Measurements from ENCODE around the gene COX4I1. TPM values are rescaled to one million over a fixed set of nuclear protein-coding genes. Genes with fewer than 3 reads are reported as not detected.
A peak's percentile ranks its signal among the peaks of the same experiment; 100 is the strongest.

Gene COX4I1
- total and polyA plus RNA-seq, 10 of the 15 experiments (the other 5 are each of a cell fraction or from before 2014, with no cell fraction given), result 480 to 1,889 (median 872) TPM

DNA sequence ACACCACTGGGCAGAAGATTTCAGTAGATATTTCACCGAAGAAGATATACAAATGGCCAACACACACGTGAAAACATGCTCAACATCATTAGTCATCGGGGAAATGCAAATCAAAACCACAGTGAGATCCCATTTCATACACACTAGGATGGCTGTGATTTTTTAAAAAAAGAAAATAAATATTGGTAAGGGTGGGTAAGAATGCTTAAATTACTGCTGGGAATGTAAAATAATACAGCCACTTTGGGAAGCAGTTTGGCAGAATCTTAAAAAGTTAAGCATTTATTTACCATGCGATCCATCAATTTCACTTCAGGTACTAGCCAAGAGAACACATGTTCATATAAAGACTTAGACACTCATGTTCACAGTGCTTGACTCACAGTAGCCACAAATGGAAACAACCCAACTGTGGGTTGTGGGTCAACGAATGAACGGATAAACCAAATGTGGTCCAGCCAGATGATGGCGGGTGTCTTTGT is 42.1 kb upstream of the COX4I1 start (continued):
- TF ChIP-seq EGR1 (IDR thresholded peaks at IDR 0.05; ENCODE audit: borderline replicate concordance in 1 of 2, low read depth in 2 of 2, low read length in 2 of 2) (no peak), MEF2B (IDR thresholded peaks at IDR 0.05; ENCODE audit: partially characterized antibody, poor library complexity, severe bottlenecking) (peak; percentile 42), SPI1 (IDR thresholded peaks at IDR 0.05; ENCODE audit: borderline replicate concordance, insufficient read depth, low read depth, low read length) (no peak), NFXL1 (IDR thresholded peaks at IDR 0.05; ENCODE audit: borderline replicate concordance) (no peak), FOS (IDR thresholded peaks at IDR 0.05; ENCODE audit: borderline replicate concordance, extremely low read depth, insufficient read length) (no peak), IKZF1 (conservative IDR thresholded peaks at IDR 0.05) (no peak; the same call in 1 of the 2 replicates), LARP7 (IDR thresholded peaks at IDR 0.05) (no peak), SIX5 (IDR thresholded peaks at IDR 0.05; ENCODE audit: low read depth, low read length, severe bottlenecking) (no peak), NR2C2 (IDR thresholded peaks at IDR 0.05; ENCODE audit: borderline replicate concordance, control insufficient read depth, insufficient read length, low read depth) (no peak), KAT2A (conservative IDR thresholded peaks at IDR 0.05; ENCODE audit: control insufficient read depth, low read depth, low read length) (no peak), ATF7 (IDR thresholded peaks at IDR 0.05; ENCODE audit: low read depth) (peak; percentile 64), ZNF217 (IDR thresholded peaks at IDR 0.05) (no peak), SREBF2 (IDR thresholded peaks at IDR 0.05; ENCODE audit: low read length) (no peak), HDGF (IDR thresholded peaks at IDR 0.05) (no peak), BCL11A (IDR thresholded peaks at IDR 0.05; ENCODE audit: low read depth, low read length) (peak; percentile 44; the same call in 1 of the 2 replicates), HCFC1 (IDR thresholded peaks at IDR 0.05; ENCODE audit: low read length) (no peak), RUNX3 (IDR thresholded peaks at IDR 0.05; ENCODE audit: low read length) (peak; percentile 87), FOXM1 (IDR thresholded peaks at IDR 0.05; ENCODE audit: low read depth, low read length) (peak; percentile 43; the same call in 1 of the 2 replicates), HDAC6 (IDR thresholded peaks at IDR 0.05; ENCODE audit: unreplicated experiment) (no peak), SRF (IDR thresholded peaks at IDR 0.05; ENCODE audit: low read depth in 2 of 2, low read length in 2 of 2) (no peak), USF2 (IDR thresholded peaks at IDR 0.05; ENCODE audit: borderline replicate concordance, low read depth, low read length) (no peak)
- TF ChIP-seq, protein P1, sequence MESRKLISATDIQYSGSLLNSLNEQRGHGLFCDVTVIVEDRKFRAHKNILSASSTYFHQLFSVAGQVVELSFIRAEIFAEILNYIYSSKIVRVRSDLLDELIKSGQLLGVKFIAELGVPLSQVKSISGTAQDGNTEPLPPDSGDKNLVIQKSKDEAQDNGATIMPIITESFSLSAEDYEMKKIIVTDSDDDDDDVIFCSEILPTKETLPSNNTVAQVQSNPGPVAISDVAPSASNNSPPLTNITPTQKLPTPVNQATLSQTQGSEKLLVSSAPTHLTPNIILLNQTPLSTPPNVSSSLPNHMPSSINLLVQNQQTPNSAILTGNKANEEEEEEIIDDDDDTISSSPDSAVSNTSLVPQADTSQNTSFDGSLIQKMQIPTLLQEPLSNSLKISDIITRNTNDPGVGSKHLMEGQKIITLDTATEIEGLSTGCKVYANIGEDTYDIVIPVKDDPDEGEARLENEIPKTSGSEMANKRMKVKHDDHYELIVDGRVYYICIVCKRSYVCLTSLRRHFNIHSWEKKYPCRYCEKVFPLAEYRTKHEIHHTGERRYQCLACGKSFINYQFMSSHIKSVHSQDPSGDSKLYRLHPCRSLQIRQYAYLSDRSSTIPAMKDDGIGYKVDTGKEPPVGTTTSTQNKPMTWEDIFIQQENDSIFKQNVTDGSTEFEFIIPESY (IDR thresholded peaks at IDR 0.05), result no peak
- TF ChIP-seq, protein P2, sequence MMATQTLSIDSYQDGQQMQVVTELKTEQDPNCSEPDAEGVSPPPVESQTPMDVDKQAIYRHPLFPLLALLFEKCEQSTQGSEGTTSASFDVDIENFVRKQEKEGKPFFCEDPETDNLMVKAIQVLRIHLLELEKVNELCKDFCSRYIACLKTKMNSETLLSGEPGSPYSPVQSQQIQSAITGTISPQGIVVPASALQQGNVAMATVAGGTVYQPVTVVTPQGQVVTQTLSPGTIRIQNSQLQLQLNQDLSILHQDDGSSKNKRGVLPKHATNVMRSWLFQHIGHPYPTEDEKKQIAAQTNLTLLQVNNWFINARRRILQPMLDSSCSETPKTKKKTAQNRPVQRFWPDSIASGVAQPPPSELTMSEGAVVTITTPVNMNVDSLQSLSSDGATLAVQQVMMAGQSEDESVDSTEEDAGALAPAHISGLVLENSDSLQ (IDR thresholded peaks at IDR 0.05), result 0 out of 2 replicates have a peak, but pooled peaks have one; percentile 7
- TF ChIP-seq, protein P3, sequence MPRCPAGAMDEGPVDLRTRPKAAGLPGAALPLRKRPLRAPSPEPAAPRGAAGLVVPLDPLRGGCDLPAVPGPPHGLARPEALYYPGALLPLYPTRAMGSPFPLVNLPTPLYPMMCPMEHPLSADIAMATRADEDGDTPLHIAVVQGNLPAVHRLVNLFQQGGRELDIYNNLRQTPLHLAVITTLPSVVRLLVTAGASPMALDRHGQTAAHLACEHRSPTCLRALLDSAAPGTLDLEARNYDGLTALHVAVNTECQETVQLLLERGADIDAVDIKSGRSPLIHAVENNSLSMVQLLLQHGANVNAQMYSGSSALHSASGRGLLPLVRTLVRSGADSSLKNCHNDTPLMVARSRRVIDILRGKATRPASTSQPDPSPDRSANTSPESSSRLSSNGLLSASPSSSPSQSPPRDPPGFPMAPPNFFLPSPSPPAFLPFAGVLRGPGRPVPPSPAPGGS (IDR thresholded peaks at IDR 0.05; ENCODE audit: borderline replicate concordance, insufficient read depth, low read depth, low read length, poor library complexity, severe bottlenecking), result no peak

Data from GM12878 (cell line).